ENCODE data around the gene CFAP46. TPM values are rescaled to one million over a fixed set of nuclear protein-coding genes. Genes with fewer than 3 reads are reported as not detected.

The CFAP46 gene
- total and polyA plus RNA-seq, 2 of the 8 experiments (the other 6 are each of a cell fraction or from before 2014, with no cell fraction given): 2.6 to 4.8 TPM

- TF ChIP-seq E2F6 (IDR thresholded peaks at IDR 0.05): no peak
- TF ChIP-seq TAF1 (IDR thresholded peaks at IDR 0.05; ENCODE audit: low read depth, low read length): no peak
- no peak for TF ChIP-seq CTCF (IDR thresholded peaks at IDR 0.05; ENCODE audit: control extremely low read depth in 1 of 3, insufficient read depth in 1 of 3, low read depth in 1 of 3, low read length in 3 of 3)
Observed at GRCh38 chr10:132813001-132813401, 129.4 kb downstream of the CFAP46 start (continued).
